ENCODE results near the gene MICU1.
"Not testable (repeated sequence)": the region's sequence is repeated elsewhere in the genome, so short reads cannot be mapped to it uniquely, and the experiment has no call there.

MICU1 gene

DNA sequence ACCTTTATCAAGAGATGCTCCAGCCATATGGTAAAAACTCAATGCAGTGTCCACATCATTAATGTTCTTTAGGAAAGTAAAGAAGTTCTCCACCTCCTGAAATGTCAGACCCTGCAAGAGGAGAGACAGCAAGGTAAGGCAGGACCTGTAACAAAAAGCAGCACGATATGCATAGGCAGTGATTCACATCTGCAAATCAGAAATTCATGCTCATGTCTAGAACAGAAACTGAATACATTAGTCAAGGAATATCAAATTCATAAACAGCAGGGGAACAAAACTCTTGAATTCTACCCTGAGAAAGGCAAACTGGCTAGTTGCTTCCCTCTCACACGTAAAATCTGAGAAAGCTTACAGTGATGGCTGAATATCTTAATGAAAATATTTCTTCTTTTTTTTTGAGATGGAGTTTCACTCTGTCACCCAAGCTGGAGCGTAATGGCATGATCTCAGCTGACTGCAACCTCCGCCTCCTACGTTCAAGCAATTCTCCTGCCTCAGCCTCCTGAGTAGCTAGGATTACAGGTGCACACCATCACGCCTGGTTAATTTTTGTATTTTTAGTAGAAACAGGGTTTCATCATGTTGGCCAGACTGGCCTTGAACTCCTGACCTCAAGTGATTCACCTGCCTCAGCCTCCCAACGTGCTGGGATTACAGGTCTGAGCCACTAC, 217.8 kb downstream of the MICU1 start:
- TF ChIP-seq, protein P1, sequence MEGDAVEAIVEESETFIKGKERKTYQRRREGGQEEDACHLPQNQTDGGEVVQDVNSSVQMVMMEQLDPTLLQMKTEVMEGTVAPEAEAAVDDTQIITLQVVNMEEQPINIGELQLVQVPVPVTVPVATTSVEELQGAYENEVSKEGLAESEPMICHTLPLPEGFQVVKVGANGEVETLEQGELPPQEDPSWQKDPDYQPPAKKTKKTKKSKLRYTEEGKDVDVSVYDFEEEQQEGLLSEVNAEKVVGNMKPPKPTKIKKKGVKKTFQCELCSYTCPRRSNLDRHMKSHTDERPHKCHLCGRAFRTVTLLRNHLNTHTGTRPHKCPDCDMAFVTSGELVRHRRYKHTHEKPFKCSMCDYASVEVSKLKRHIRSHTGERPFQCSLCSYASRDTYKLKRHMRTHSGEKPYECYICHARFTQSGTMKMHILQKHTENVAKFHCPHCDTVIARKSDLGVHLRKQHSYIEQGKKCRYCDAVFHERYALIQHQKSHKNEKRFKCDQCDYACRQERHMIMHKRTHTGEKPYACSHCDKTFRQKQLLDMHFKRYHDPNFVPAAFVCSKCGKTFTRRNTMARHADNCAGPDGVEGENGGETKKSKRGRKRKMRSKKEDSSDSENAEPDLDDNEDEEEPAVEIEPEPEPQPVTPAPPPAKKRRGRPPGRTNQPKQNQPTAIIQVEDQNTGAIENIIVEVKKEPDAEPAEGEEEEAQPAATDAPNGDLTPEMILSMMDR (IDR thresholded peaks at IDR 0.05; ENCODE audit: low read depth, low read length), result no peak
- no peak overlapping the region for H3K4me3 ChIP-seq (ENCODE audit: low read depth, low read length)
- in situ Hi-C loops (cut with HindIII; ENCODE audit: low sequenced_read_pairs), result no loop called here
- DNase-seq (ENCODE audit: low read depth, low spot score), result no peak

DNA sequence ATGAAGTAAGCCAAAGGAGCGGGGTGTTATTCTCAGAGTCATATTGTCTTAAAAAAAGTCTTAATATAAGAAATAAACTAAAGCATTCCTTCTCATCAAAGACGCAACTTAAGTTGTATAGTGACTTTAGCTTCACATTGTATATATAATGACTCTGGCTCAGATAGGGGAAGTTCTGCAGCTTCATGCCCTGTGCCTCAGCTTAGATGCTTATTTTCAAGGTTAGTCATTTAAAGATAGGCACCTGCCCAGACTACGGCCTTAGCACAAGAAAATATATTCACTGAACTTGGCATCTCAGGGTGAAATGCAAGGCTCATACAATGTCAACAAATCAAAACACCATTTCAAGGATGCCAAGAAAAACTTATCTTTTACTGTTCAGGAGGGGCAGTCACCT, 218.4 kb downstream of the MICU1 start:
- TF ChIP-seq, protein P1 (IDR thresholded peaks at IDR 0.05; ENCODE audit: low read depth, low read length), result no peak
- DNase-seq (ENCODE audit: low read depth, low spot score), result no peak
- H3K4me3 ChIP-seq (ENCODE audit: low read depth, low read length), result no peak overlapping the region
- in situ Hi-C loops (cut with HindIII; ENCODE audit: low sequenced_read_pairs), result no loop called here

DNA sequence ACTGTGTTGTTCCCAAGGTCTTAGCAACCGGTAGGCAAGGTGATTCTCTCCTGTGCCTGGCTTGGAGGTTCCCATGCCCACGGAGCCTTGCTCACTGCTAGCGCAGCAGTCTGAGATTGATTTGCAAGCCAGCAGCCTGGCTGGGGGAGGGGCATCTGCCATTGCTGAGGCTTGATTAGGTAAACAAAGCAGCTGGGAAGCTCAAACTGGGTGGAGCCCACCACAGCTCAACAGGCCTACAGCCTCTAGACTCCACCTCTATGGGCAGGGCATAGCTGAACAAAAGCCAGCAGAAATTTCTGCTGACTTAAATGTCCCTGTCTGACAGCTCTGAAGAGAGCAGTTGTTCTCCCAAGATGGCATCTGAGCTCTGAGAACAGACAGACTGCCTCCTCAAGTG, 230.3 kb downstream of the MICU1 start:
- in situ Hi-C loops (cut with HindIII; ENCODE audit: low sequenced_read_pairs); DNase-seq (ENCODE audit: low read depth, low spot score): not testable (repeated sequence)

DNA sequence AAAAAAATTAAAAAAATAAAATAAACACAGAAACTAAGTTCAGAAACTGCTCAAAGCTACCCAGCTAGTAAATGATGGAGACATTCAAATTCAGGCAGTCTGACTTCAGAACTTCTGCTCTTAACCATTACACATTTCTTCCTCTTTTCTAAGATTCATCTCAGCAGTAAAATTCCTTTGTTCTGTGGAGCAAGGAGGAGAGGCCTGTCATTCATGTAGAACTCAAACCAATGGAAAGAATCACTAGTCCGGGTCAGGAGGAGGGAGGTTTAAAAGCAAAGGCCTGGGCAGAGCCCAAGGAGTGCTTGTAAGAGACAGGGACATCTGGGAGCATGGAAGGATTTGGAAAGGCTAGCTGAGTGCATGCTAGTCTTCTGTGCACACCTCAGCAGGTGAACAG, 233.3 kb downstream of the MICU1 start:
- in situ Hi-C loops (cut with HindIII; ENCODE audit: low sequenced_read_pairs), result no loop called here
- no peak for DNase-seq (ENCODE audit: low read depth, low spot score)
- TF ChIP-seq, protein P1 (IDR thresholded peaks at IDR 0.05; ENCODE audit: low read depth, low read length), result no peak
- H3K4me3 ChIP-seq (ENCODE audit: low read depth, low read length), result no peak overlapping the region

More for the DNA sequence above, 230.3 kb downstream of the MICU1 start:
- not testable (repeated sequence) for H3K4me3 ChIP-seq (ENCODE audit: low read depth, low read length)

DNA sequence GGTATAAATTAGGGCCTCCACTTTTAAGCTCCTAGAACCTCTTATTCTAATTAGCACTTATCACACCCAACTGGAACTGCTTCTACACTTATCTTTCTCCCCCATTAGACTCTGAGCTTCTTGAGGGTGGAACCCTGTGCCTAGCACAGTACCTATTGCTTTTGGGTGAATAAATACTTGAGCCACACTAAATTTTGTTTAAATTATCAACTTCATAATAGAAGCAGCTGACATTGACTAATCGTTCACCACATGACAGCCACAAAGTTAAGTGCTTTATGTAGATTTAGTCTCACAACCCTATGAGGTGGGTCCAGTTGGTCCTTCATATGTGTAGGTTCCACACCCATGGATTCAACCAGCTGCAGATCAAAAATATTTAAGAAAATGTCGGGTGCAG, 235.1 kb downstream of the MICU1 start:
- TF ChIP-seq, protein P1 (IDR thresholded peaks at IDR 0.05; ENCODE audit: low read depth, low read length), result no peak
- in situ Hi-C loops (cut with HindIII; ENCODE audit: low sequenced_read_pairs), result no loop called here
- H3K4me3 ChIP-seq (ENCODE audit: low read depth, low read length), result no peak overlapping the region
- DNase-seq (ENCODE audit: low read depth, low spot score), result no peak

DNA sequence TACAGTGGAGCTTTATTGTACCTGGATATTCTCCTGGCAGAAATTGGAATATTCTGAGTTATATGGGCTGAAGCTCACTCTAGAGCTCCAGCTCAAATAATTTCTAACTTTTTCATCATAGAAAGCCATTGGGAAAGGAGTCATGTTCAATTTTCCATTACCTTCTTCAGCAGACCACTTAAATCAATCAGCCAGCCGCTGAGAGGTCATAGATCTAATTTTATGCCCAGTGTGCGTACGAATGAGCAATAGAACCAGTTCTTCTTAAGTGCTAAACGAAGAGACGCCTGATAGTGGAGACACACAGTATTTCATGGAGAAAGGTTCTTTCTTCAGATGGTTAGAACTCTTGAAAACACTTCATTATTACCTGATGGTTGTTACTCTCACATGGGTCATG, 236.2 kb downstream of the MICU1 start:
- DNase-seq (ENCODE audit: low read depth, low spot score), result no peak
- no peak overlapping the region for H3K4me3 ChIP-seq (ENCODE audit: low read depth, low read length)
- in situ Hi-C loops (cut with HindIII; ENCODE audit: low sequenced_read_pairs), result no loop called here
- TF ChIP-seq, protein P1 (IDR thresholded peaks at IDR 0.05; ENCODE audit: low read depth, low read length), result no peak

DNA sequence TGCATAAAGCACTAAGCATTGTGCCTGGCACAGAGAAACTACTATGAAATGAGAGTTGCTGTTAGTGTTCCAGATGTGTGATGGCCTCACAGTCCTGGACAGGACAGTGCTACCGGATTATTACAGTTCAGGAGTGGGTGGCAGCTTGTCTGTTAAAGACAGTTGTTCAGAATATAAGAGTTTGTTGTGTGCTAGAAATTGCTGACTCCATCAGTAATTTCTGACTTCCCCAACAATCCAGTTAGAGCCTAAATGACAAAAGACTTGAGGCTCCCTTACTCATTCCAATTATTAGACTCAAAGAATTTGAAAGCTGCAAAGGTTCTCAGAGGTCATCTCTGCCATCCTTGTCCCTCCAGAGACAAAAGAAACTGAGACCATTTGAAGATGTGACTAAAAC, 236.9 kb downstream of the MICU1 start:
- TF ChIP-seq, protein P1 (IDR thresholded peaks at IDR 0.05; ENCODE audit: low read depth, low read length), result no peak
- DNase-seq (ENCODE audit: low read depth, low spot score), result no peak
- in situ Hi-C loops (cut with HindIII; ENCODE audit: low sequenced_read_pairs), result no loop called here
- H3K4me3 ChIP-seq (ENCODE audit: low read depth, low read length), result no peak overlapping the region

Measured in astrocyte of the spinal cord (primary cell).